Measurements from ENCODE around the gene CPSF4L.

CPSF4L gene

DNA sequence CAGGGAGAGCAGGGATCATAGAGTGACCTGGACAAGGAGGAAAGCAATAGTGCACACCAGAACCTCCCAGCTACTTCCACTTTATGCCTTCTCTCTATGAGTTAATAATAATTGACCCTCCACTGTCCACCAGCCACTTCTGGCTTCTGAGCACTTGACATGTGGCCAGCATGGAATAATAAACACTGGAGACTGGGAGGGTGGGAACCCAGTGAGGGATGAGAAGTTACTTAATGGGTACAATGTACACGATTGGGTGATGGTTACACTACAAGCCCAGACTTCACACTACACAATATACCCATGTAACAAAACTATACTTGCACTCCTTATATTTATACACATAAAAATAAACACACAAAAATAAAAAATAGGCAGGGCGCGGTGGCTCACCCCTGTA lies 38.7 kb upstream of the CPSF4L start:
- ChIA-PET CTCF (interaction anchor here (0.7 to 3.4 kb wide), 7 partner anchors 10 to 906 kb away, joined by 3 to 11 read pairs (median 3); no protein-coding TSS in a partner anchor), POLR2A (interaction anchor here (0.7 kb wide), 1 partner anchor 362 kb away, joined by 3 read pairs; no protein-coding TSS in a partner anchor)
- H3K4me3 ChIP-seq (ENCODE audit: low read depth, low read length) = no peak overlapping the region
- no peak for DNase-seq (ENCODE audit: low read depth, low spot score)
- no peak for TF ChIP-seq CTCF (IDR thresholded peaks at IDR 0.05; ENCODE audit: insufficient read depth, low read length, missing control alignments)

- no peak for DNase-seq (ENCODE audit: low read depth, low spot score)
- ChIA-PET POLR2A (interaction anchor here (0.6 kb wide), 1 partner anchor 13 kb away, joined by 5 read pairs; no protein-coding TSS in a partner anchor), CTCF (interaction anchor here (0.9 to 2.8 kb wide), 3 partner anchors 10 to 43 kb away, joined by 3 to 11 read pairs (median 4); no protein-coding TSS in a partner anchor)
- TF ChIP-seq CTCF (IDR thresholded peaks at IDR 0.05; ENCODE audit: insufficient read depth, low read length, missing control alignments) = no peak
- no peak overlapping the region for H3K4me3 ChIP-seq (ENCODE audit: low read depth, low read length)
Observed at GRCh38 chr17:73297934-73298861, 36.5 kb upstream of the CPSF4L start.

DNA sequence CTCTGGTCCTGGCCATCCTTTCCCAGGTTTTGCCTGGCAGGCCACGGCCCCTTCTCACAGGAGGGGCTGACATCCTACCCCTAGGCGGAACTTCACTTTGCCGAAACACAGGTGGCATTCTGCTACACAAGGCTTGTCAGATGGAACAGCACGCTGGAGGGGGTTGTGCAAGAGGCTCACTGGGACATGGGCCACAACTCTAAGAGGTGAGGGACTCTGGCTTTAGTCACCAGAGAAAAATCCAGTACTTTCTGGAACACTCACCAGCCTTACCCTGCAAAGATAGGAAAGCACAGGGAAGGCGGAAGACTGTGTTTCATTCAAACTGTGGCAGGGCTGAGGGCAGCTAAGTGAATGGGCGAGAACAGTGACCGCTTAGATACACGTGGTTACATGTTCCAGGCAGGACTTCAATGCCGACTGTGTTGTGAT lies 31.8 kb upstream of the CPSF4L start:
- no peak for DNase-seq (ENCODE audit: low read depth, low spot score)
- TF ChIP-seq CTCF (IDR thresholded peaks at IDR 0.05; ENCODE audit: insufficient read depth, low read length, missing control alignments) = no peak
- H3K4me3 ChIP-seq (ENCODE audit: low read depth, low read length) = no peak overlapping the region
- CTCF ChIA-PET = interaction anchor here (1.1 kb wide), 1 partner anchor 38 kb away, joined by 3 read pairs; no protein-coding TSS in a partner anchor
- POLR2A ChIA-PET = no interaction called here

DNA sequence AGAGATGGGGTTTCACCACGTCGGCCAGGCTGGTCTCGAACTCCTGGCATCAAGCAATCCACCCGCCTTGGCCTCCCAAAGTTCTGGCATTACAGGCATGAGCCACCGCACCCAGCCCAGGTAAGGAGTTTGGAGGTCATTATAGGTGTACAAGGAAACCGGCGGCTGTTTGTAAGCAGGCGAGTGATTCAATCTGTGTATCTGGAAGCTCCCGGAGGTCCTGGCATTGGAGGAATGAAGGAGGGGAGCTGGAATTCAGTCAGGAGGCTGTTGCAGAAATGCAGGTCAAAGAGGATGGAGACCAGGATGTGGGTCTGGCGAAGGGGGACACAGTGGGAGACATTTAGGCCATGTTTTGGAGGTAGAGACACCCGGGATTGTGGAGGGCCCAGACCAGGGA lies 31.4 kb upstream of the CPSF4L start:
- H3K4me3 ChIP-seq (ENCODE audit: low read depth, low read length) = no peak overlapping the region
- no peak for TF ChIP-seq CTCF (IDR thresholded peaks at IDR 0.05; ENCODE audit: insufficient read depth, low read length, missing control alignments)
- ChIA-PET POLR2A (no interaction called here), CTCF (interaction anchor here (1.1 kb wide), 1 partner anchor 38 kb away, joined by 3 read pairs; no protein-coding TSS in a partner anchor)
- no peak for DNase-seq (ENCODE audit: low read depth, low spot score)

GRCh38 chr17:73292031-73292531 lies 30.4 kb upstream of the CPSF4L start:
- CTCF ChIA-PET = interaction anchor here (1.7 to 3.0 kb wide), 4 partner anchors 14 to 78 kb away, joined by 4 to 17 read pairs (median 12); partner anchors contain the start of gene CDC42EP4
- no peak overlapping the region for H3K4me3 ChIP-seq (ENCODE audit: low read depth, low read length)
- POLR2A ChIA-PET = interaction anchor here (1.0 to 1.8 kb wide), 3 partner anchors 10 to 19 kb away, joined by 3 to 14 read pairs (median 6); partner anchors contain the start of gene CDC42EP4
- no peak for DNase-seq (ENCODE audit: low read depth, low spot score)
- no peak for TF ChIP-seq CTCF (IDR thresholded peaks at IDR 0.05; ENCODE audit: insufficient read depth, low read length, missing control alignments)
